Stimulated activated CD8-positive, alpha-beta memory T cell treated with anti-CD3 and anti-CD28 coated beads, Interleukin-12 subunit alpha, Interleukin-12 subunit beta, amount 100 ng/mL, for 1 hour (primary cell): Measurements from ENCODE around the gene COMMD1.
"Not testable (repeated sequence)": the region's sequence is repeated elsewhere in the genome, so short reads cannot be mapped to it uniquely, and the experiment has no call there.

Experiments
- DNase-seq: peaks from one replicate; pipeline ENCODE4 v3.0.0-alpha.2; 2020; ENCODE audit warnings: low read depth

COMMD1 gene

DNA sequence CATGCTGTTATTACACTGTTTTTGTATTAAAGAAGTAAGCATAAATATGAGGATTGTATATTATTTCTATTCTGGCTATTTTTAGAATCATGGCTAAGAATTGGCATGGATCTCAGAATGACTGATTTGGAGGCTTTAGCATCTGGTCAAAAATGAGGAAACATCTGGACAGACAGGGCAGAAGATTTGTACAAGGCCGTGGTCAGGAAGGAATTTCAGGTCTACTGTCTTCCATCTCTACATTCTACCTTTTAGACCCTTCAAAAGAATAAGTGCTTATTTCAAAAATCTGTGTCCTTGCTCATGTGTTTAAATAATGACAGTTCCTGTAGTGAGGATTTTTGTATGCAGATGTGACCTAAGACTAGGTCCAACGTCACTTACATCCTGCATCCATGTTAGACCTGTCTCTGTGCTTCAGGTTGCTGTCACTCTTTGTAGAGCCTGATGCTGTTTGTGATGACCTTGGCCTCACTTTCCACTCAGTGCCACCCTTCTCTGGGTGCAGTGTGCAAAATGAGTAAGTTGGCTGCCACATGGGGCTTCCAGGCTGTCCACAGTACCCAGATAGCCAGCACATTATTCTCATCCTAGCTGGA is 235.8 kb downstream of the COMMD1 start:
- DNase-seq = no peak

DNA sequence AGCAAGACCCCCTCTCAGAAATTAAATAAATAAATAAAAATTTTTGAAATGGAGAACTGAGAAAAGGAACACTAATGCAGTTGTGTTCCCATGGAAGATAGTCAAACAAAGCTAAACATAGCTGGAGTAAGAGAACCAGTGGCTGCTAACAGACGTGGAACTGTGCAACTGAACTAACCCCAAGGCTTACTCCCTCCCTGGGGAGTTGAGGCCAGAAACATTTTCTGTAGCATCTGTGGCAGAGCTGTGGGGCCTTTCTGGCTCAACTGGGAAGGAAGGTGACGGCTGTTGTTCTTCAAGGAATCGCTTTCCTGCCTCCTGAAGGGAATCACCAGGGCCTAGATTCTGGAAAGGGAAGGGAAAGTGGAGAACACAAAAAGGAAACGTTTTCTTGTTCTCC is 236.6 kb downstream of the COMMD1 start:
- no peak for DNase-seq

DNA sequence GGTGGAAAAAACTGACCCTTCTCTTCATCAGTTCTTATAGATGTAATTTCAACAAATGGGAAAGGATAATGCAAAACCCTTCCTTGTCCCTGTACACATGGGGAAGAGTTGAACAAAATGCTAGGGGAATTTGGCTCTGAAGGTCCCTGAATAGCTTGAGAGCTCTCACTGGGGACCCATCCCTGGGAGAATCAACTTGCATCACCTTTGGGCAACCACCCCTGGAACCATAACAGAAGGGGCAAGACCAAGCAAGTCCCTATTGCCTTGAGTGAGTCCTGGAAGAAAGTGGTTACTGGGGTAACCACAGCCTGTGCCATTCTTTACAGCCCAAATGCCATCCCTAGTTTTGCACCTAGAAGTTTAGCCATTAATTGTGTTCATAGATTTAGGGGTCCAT is 238.2 kb downstream of the COMMD1 start:
- DNase-seq = no peak

- no peak for DNase-seq
Observed at GRCh38 chr2:62144689-62145477, 239.4 kb downstream of the COMMD1 start.

DNA sequence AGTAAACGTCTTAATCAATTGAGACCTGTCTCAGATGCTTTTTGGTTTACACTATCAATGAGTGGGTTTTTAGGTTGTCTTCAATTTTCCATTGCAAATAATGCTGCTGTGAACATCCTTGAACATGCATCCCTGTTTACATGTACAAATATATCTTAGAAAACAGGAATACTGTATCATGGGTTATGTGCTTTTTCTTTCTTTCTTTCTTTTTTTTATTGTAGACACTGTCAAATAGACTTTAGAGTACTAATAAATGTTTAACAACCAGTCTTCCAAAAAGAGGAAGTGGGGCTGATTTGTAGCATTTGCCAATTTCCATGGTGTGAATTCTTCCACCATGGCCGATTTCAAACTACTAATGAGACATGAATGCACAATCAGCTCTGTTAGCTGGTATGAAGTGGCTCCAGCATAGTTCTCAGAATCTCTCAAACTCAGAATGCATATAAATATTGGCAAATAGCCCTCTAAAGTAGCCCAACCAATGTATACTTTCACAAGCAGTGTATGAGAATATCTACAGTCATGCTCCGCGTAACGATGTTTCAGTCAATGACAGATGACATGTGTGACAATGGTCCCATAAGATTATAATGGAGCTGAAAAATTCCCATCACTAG is 240.1 kb downstream of the COMMD1 start:
- DNase-seq = no peak

GRCh38 chr2:62146790-62147189 is 241.3 kb downstream of the COMMD1 start:
- DNase-seq = not testable (repeated sequence)

DNA sequence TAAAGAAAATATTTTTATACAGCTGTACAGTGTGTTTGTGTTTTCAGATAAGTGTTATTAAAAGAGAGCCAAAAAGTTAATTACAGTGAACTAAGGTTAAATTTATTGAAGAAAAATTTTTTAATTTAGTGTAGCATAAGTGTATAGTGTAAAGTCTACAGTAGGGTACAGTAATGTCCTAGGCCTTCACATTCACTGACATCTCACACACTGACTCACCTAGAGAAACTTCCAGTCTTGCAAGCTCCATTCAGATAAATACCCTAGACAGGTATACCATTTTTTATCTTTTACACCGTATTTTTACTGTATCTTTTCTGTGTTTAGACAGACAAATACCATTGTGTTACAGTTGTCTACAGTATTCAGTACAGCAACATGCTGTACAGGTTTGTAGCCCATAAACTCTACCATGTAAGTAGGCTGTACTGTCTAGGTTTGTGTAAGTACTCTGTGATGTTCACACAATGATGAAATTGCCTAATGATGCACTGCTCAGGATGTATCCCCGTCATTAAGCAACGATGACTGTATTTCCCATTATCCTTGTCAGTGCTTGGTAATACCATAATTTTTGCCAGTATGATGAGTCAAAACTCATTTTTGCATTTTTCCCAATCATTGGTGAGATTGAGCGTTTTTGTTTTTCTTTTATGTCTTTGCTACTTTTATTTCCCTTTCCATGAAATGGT is 242.3 kb downstream of the COMMD1 start:
- no peak for DNase-seq

DNA sequence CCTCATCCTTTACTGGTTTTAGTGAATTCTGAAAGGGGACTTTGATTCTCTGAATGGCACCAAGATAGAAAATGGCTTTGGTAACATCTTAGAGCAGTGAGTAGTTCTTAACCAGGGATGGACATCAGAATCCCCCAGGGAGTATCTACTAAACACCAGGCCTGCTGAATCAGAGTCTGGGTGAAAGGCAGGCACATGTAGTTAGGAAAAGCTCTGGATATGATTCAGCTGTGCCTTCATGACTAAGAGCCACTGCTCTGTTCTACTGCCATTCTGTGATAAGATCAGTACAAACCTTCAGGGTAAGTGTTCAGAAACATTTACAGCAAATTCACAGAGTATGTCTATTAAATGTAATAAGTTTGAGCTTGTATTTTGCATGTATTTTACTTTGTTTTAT is 244.2 kb downstream of the COMMD1 start:
- no peak for DNase-seq

GRCh38 chr2:62150597-62151305 is 245.3 kb downstream of the COMMD1 start:
- no peak for DNase-seq

GRCh38 chr2:62151306-62151638 is 245.8 kb downstream of the COMMD1 start:
- DNase-seq = no peak

- DNase-seq = no peak
Observed at GRCh38 chr2:62152000-62152399, 246.5 kb downstream of the COMMD1 start.

DNA sequence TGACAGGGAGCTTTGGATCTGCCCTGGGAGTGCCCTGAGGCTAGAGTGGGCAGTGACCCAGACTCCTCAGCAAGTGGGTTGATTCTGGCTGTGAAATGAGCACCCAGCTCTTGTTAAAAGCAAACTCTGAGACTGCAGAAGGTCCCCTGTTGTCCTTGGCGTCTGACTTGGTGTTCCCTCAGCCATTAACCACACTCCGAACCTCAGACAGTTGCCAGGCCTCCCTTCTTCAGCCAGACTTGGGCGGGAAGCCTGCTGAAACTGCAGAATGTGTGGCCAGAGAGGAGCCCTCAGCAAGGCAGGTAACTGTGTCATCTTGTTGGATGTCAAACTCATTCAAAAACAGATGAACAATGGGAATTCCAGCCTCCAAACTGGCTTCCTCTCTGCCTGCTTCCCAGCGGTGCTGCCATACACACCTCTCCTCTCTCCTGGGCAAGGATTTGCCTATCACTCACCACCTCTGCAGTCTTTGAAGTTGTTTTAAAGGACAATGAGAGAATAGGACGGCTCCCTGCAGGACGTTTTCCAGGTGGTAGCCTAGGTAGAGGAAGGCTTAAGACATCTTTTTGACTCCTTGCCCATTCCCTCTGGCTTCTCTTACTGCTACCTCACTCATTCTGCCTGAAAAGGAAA is 251.5 kb downstream of the COMMD1 start:
- DNase-seq = no peak

DNA sequence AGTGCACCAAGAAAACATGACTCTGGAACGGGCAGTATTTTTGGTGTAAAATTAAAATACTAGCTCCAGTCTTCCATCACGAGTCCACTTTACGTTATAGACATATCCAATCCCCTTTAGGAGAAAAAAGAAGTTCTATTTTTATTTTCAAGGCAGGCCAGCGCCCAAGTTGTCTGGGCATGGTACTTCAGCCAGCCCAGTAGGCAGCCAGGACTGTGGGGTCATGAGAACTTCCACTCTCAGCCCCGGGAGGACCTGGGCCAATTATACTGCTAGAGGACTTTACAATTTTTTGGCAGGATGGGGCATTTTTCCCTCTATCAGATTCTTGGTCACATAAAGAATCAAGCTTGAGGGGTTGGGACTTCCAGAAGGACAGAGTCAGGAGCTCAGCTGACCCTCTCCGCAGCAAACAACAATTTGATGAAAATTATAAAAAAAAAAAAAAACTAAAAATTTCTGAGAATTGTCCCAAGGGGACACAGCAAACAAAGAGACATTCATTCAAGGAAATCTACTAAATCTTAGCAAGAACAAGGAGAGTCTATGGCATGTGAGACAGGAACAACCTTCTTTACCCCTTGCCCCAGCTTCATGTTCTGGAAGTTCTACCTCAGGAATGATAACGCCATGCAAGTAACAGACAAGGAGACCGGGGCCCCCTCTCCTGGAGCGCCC is 253.1 kb downstream of the COMMD1 start:
- DNase-seq = no peak

- DNase-seq = not testable (repeated sequence)
Observed at GRCh38 chr2:62160691-62161090, 255.2 kb downstream of the COMMD1 start.

DNA sequence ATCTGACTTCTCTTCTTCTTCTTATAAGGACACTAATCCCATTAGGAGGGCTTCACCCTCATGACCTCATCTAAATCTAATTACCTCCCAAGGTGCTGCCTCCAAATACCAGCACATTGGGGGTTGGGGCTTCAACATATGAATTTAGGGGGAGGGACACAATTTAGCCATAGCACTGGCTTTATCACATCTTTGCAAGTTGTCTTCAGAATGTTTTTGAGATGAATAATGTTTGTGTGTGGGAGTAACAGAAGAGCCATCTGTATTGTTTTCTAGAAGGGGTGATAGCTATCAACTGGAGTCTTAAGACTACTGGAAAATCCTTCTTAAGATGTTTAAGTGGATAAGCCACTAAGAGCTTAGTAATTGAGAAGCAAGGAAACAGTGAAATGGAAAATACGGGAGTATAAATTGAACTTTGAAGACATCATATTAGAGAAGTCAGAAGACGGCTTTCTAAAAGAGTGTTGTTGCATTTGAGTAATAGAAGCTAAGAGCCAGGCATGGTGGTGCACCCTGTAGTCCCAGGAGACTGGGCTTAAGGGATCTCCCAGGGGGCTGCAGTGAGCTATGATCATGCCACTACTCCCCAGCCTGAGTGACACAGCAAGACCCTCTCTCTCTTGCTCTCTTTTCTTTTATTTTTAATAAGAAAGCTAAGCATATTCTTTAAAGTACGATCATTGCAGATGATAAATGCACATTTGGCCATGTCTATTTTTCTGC is 257.8 kb downstream of the COMMD1 start:
- DNase-seq = no peak

GRCh38 chr2:62163834-62164233 is 258.4 kb downstream of the COMMD1 start:
- no peak for DNase-seq

DNA sequence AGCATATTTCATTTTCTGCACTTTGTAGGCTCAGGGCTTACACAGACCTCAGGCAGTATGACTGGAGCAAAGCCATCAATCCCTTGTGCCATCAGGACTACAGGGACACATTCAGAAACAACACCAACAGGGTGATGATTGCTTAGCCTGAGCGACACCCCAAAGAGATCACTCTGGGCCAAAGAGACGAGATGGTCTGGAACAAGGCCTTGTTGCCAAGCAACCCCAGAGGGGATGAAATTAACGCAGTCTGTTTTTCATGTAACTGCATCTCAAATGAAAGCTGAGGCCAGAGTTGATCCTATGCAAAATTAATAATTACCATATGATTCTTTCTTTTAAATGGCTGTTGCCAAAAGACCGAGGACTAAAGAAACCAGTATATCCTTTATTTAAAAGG is 270.3 kb downstream of the COMMD1 start:
- DNase-seq = no peak

- no peak for DNase-seq
Observed at GRCh38 chr2:62176801-62177200, 271.3 kb downstream of the COMMD1 start.

- DNase-seq = no peak
Observed at GRCh38 chr2:62177392-62178049, 272.0 kb downstream of the COMMD1 start.

GRCh38 chr2:62178741-62179271 is 273.3 kb downstream of the COMMD1 start:
- DNase-seq = no peak
